Measurements from ENCODE around the gene TRIM44. TPM values are rescaled to one million over a fixed set of nuclear protein-coding genes. Genes with fewer than 3 reads are reported as not detected.
"Not testable (repeated sequence)": the region's sequence is repeated elsewhere in the genome, so short reads cannot be mapped to it uniquely, and the experiment has no call there.

TRIM44 gene
- total RNA-seq, 1 donor from 2014 or later: 60.1 TPM

- ATAC-seq (no peak), DNase-seq (ENCODE audit: low spot score) (no peak)
- intact Hi-C loops (cut with DNase I): no loop called here
Observed at GRCh38 chr11:35709376-35709775, 46.8 kb downstream of the TRIM44 start.

- ATAC-seq: no peak
- DNase-seq (ENCODE audit: low spot score): no peak
- intact Hi-C loops (cut with DNase I): no loop called here
Observed at GRCh38 chr11:35711173-35711910, 48.8 kb downstream of the TRIM44 start.

- intact Hi-C loops (cut with DNase I): no loop called here
- no peak for ATAC-seq
- DNase-seq (ENCODE audit: low spot score): no peak
Observed at GRCh38 chr11:35711924-35712323, 49.3 kb downstream of the TRIM44 start.

GRCh38 chr11:35712533-35712932, 50.0 kb downstream of the TRIM44 start:
- intact Hi-C loops (cut with DNase I): no loop called here
- no peak for DNase-seq (ENCODE audit: low spot score)
- no peak for ATAC-seq

- intact Hi-C loops (cut with DNase I): no loop called here
- DNase-seq (ENCODE audit: low spot score) (no peak), ATAC-seq (no peak)
Observed at GRCh38 chr11:35714882-35715627, 52.5 kb downstream of the TRIM44 start.

- intact Hi-C loops (cut with DNase I); ATAC-seq: not testable (repeated sequence)
Observed at GRCh38 chr11:35715677-35716076, 53.1 kb downstream of the TRIM44 start.

GRCh38 chr11:35717043-35717442, 54.5 kb downstream of the TRIM44 start:
- intact Hi-C loops (cut with DNase I): no loop called here
- ATAC-seq (no peak), DNase-seq (ENCODE audit: low spot score) (no peak)

More at GRCh38 chr11:35715677-35716076, 53.1 kb downstream of the TRIM44 start:
- DNase-seq (ENCODE audit: low spot score): not testable (repeated sequence)

- DNase-seq (ENCODE audit: low spot score): no peak
- intact Hi-C loops (cut with DNase I): no loop called here
- ATAC-seq: no peak
Observed at GRCh38 chr11:35717520-35717919, 54.9 kb downstream of the TRIM44 start.

- ATAC-seq: peak; percentile 51
- DNase-seq (ENCODE audit: low spot score): no peak
Observed at GRCh38 chr11:35721651-35722282, 59.2 kb downstream of the TRIM44 start.

GRCh38 chr11:35722641-35723040, 60.1 kb downstream of the TRIM44 start:
- ATAC-seq (no peak), DNase-seq (ENCODE audit: low spot score) (no peak)
- intact Hi-C loops (cut with DNase I): no loop called here

More at GRCh38 chr11:35721651-35722282, 59.2 kb downstream of the TRIM44 start:
- intact Hi-C loops (cut with DNase I): no loop called here

- ATAC-seq (no peak), DNase-seq (ENCODE audit: low spot score) (no peak)
- intact Hi-C loops (cut with DNase I): no loop called here
Observed at GRCh38 chr11:35723493-35723892, 60.9 kb downstream of the TRIM44 start.

GRCh38 chr11:35723913-35724312, 61.3 kb downstream of the TRIM44 start:
- intact Hi-C loops (cut with DNase I): no loop called here
- ATAC-seq: no peak
- no peak for DNase-seq (ENCODE audit: low spot score)

- intact Hi-C loops (cut with DNase I): no loop called here
- no peak for ATAC-seq
- DNase-seq (ENCODE audit: low spot score): no peak
Observed at GRCh38 chr11:35725885-35726284, 63.3 kb downstream of the TRIM44 start.

GRCh38 chr11:35727140-35727539, 64.6 kb downstream of the TRIM44 start:
- ATAC-seq (no peak), DNase-seq (ENCODE audit: low spot score) (no peak)
- intact Hi-C loops (cut with DNase I): no loop called here

- no peak for ATAC-seq
- intact Hi-C loops (cut with DNase I): no loop called here
- no peak for DNase-seq (ENCODE audit: low spot score)
Observed at GRCh38 chr11:35730254-35730653, 67.7 kb downstream of the TRIM44 start.

GRCh38 chr11:35734669-35735410, 72.3 kb downstream of the TRIM44 start:
- DNase-seq (ENCODE audit: low spot score): no peak
- intact Hi-C loops (cut with DNase I): no loop called here

GRCh38 chr11:35735411-35735810, 72.8 kb downstream of the TRIM44 start:
- DNase-seq (ENCODE audit: low spot score): no peak
- ATAC-seq: no peak
- intact Hi-C loops (cut with DNase I): no loop called here

More at GRCh38 chr11:35734669-35735410, 72.3 kb downstream of the TRIM44 start:
- no peak for ATAC-seq

- DNase-seq (ENCODE audit: low spot score) (no peak), ATAC-seq (no peak)
- intact Hi-C loops (cut with DNase I): no loop called here
Observed at GRCh38 chr11:35735903-35736302, 73.3 kb downstream of the TRIM44 start.

- DNase-seq (ENCODE audit: low spot score): no peak
- no peak for ATAC-seq
- intact Hi-C loops (cut with DNase I): no loop called here
Observed at GRCh38 chr11:35736952-35737351, 74.4 kb downstream of the TRIM44 start.

Data from sciatic nerve (tissue), 2 donors.